Measurements from ENCODE around the gene GJC3. TPM values are rescaled to one million over a fixed set of nuclear protein-coding genes. Genes with fewer than 3 reads are reported as not detected.
A peak's percentile ranks its signal among the peaks of the same experiment; 100 is the strongest.

The GJC3 gene
- total and polyA plus RNA-seq, 9 of the 15 experiments (the other 6 are each of a cell fraction or from before 2014, with no cell fraction given) = 0.10 to 0.45 (median 0.28) TPM; not detected in 1

- TF ChIP-seq ZNF518B (CRISPR knock-in tag; IDR thresholded peaks at IDR 0.05) (0 out of 2 replicates have a peak, but pooled peaks have one; percentile 16), RBM25 (IDR thresholded peaks at IDR 0.05; ENCODE audit: low read depth, low read length, severe bottlenecking) (no peak), ZNF436 (CRISPR knock-in tag; IDR thresholded peaks at IDR 0.05) (no peak), ZBTB5 (IDR thresholded peaks at IDR 0.05) (no peak), JUND (IDR thresholded peaks at IDR 0.05; ENCODE audit: borderline replicate concordance, low read depth, low read length) (no peak), JUND (tag; IDR thresholded peaks at IDR 0.05; ENCODE audit: borderline replicate concordance, low read depth, low read length) (no peak; the same call in 2 of the 3 replicates), KAT8 (IDR thresholded peaks at IDR 0.05; ENCODE audit: low read depth) (0 out of 2 replicates have a peak, but pooled peaks have one; percentile 32), PHF8 (IDR thresholded peaks at IDR 0.05; ENCODE audit: borderline replicate concordance, low read length) (no peak), FOXP1 (CRISPR knock-in tag; IDR thresholded peaks at IDR 0.05) (no peak), ARNT (IDR thresholded peaks at IDR 0.05) (0 out of 4 replicates have a peak, but pooled peaks of 1 of the 2 experiments have one; percentile 49), YBX1 (IDR thresholded peaks at IDR 0.05) (no peak), SLC30A9 (CRISPR knock-in tag; IDR thresholded peaks at IDR 0.05) (no peak), HDAC1 (IDR thresholded peaks at IDR 0.05) (no peak), L3MBTL2 (IDR thresholded peaks at IDR 0.05) (no peak)
- TF ChIP-seq, protein P1, sequence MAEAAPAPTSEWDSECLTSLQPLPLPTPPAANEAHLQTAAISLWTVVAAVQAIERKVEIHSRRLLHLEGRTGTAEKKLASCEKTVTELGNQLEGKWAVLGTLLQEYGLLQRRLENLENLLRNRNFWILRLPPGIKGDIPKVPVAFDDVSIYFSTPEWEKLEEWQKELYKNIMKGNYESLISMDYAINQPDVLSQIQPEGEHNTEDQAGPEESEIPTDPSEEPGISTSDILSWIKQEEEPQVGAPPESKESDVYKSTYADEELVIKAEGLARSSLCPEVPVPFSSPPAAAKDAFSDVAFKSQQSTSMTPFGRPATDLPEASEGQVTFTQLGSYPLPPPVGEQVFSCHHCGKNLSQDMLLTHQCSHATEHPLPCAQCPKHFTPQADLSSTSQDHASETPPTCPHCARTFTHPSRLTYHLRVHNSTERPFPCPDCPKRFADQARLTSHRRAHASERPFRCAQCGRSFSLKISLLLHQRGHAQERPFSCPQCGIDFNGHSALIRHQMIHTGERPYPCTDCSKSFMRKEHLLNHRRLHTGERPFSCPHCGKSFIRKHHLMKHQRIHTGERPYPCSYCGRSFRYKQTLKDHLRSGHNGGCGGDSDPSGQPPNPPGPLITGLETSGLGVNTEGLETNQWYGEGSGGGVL (CRISPR knock-in tag; IDR thresholded peaks at IDR 0.05) = no peak
- TF ChIP-seq, protein P2, sequence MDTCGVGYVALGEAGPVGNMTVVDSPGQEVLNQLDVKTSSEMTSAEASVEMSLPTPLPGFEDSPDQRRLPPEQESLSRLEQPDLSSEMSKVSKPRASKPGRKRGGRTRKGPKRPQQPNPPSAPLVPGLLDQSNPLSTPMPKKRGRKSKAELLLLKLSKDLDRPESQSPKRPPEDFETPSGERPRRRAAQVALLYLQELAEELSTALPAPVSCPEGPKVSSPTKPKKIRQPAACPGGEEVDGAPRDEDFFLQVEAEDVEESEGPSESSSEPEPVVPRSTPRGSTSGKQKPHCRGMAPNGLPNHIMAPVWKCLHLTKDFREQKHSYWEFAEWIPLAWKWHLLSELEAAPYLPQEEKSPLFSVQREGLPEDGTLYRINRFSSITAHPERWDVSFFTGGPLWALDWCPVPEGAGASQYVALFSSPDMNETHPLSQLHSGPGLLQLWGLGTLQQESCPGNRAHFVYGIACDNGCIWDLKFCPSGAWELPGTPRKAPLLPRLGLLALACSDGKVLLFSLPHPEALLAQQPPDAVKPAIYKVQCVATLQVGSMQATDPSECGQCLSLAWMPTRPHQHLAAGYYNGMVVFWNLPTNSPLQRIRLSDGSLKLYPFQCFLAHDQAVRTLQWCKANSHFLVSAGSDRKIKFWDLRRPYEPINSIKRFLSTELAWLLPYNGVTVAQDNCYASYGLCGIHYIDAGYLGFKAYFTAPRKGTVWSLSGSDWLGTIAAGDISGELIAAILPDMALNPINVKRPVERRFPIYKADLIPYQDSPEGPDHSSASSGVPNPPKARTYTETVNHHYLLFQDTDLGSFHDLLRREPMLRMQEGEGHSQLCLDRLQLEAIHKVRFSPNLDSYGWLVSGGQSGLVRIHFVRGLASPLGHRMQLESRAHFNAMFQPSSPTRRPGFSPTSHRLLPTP (IDR thresholded peaks at IDR 0.05; ENCODE audit: borderline replicate concordance, extremely low read depth, insufficient read length) = no peak
- TF ChIP-seq, protein P3, sequence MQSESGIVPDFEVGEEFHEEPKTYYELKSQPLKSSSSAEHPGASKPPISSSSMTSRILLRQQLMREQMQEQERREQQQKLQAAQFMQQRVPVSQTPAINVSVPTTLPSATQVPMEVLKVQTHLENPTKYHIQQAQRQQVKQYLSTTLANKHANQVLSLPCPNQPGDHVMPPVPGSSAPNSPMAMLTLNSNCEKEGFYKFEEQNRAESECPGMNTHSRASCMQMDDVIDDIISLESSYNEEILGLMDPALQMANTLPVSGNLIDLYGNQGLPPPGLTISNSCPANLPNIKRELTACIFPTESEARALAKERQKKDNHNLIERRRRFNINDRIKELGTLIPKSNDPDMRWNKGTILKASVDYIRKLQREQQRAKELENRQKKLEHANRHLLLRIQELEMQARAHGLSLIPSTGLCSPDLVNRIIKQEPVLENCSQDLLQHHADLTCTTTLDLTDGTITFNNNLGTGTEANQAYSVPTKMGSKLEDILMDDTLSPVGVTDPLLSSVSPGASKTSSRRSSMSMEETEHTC (IDR thresholded peaks at IDR 0.05) = no peak
Observed at GRCh38 chr7:99919814-99920112, 9.7 kb downstream of the GJC3 start (continued).

All from K562 (cell line).